Activated naive CD8-positive, alpha-beta T cell treated with anti-CD3 and anti-CD28 coated beads for 36 hours (primary cell): Measurements from ENCODE around the gene LTB4R. TPM values are rescaled to one million over a fixed set of nuclear protein-coding genes. Genes with fewer than 3 reads are reported as not detected.
A peak's percentile ranks its signal among the peaks of the same experiment; 100 is the strongest.

Source experiments
- DNase-seq: peaks from one replicate; pipeline ENCODE4 v3.0.0; 2021
- H3K27ac Mint-ChIP-seq: one replicate; pipeline ENCODE4 v1.8.0; 2022; ENCODE audit warnings: mild to moderate bottlenecking, moderate library complexity, mixed read lengths
- H3K27me3 Mint-ChIP-seq: one replicate; pipeline ENCODE4 v1.8.0; 2022; ENCODE audit warnings: mild to moderate bottlenecking, mixed read lengths
- H3K36me3 Mint-ChIP-seq: one replicate; pipeline ENCODE4 v1.8.0; 2021; ENCODE audit warnings: mild to moderate bottlenecking, mixed read lengths
- H3K4me1 Mint-ChIP-seq: one replicate; pipeline ENCODE4 v1.8.0; 2021; ENCODE audit warnings: mixed read lengths
- H3K4me3 Mint-ChIP-seq: one replicate; pipeline ENCODE4 v1.8.0; 2022; ENCODE audit warnings: mild to moderate bottlenecking, moderate library complexity, mixed read lengths
- H3K9me3 Mint-ChIP-seq: one replicate; pipeline ENCODE4 v1.8.0; 2022; ENCODE audit warnings: mixed read lengths
- total RNA-seq, 2 experiments: library from RNA; stranded (reverse); gene quantifications; one replicate each; pipeline ENCODE4 v1.2.3, GENCODE V29; 2021

LTB4R gene
- total RNA-seq, 2 experiments from 2014 or later, result 9.3 to 10.3 TPM

DNA sequence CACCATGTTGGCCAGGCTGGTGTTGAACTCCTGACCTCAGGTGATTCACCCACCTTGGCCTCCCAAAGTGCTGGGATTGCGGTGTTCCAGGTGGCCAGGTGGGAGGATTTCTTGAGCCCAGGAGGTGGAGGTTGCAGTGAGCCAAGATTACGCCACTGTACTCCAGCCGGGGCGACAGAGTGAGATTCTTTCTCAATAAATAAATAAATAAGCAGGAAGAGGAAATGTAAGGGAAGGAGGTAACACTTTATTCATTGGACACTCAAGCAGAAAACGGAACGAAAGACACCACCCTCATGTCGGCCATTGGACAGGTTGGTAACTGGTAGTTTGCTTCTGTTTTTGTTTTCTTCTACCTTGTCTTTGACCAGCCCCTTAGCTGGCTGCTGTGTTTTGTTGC, 43.7 kb downstream of the LTB4R start:
- peaks cover 27% of the 10 kb centered on the region for H3K27me3 Mint-ChIP-seq
- no peak overlapping the region for H3K4me3 Mint-ChIP-seq
- no peak overlapping the region for H3K27ac Mint-ChIP-seq
- no peak for DNase-seq
- H3K36me3 Mint-ChIP-seq, result no peaks in the 10 kb centered on the region
- no peaks in the 10 kb centered on the region for H3K4me1 Mint-ChIP-seq
- no peaks in the 10 kb centered on the region for H3K9me3 Mint-ChIP-seq

DNA sequence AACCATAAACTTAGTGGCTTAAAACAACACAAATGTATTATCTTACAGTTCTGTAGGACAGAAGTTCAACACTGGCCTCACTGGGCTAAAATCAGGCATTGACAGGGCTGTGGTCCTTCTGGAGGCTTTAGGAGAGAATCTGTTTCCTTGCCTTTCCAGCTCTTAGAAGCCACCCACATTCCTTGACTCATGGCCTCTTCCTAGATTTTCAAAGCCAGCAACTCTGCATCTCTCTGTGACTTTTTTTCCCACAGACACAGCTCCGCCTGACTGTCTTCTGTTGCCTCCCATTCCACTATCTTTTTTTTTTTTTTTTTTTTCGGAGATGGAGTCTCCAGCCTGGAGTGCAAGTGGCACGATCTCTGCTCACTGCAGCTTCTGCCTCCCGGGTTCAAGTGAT, 44.9 kb downstream of the LTB4R start:
- Mint-ChIP-seq H3K27ac (no peak overlapping the region), H3K9me3 (no peaks in the 10 kb centered on the region), H3K36me3 (no peaks in the 10 kb centered on the region), H3K4me1 (no peaks in the 10 kb centered on the region), H3K4me3 (no peak overlapping the region), H3K27me3 (peaks cover 17% of the 10 kb centered on the region)
- no peak for DNase-seq

DNA sequence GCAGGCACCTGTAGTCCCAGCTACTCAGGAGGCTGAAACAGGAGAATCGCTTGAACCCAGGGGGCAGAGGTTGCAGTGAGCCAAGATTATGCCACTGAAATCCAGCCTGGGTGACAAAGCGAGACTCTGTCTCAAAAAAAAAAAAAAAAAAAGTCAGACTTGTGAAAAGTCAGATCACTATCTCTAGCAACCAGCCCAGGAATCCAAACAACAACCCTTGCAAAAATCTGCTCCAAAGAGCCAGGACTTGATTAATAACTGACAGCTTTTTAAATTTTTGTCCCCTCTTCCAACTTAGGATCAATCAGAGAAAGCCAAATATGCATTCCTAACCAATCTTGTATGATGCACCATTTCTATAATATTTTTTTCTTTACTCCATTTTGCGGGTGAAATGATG, 49.0 kb downstream of the LTB4R start:
- Mint-ChIP-seq H3K27me3 (peaks cover 26% of the 10 kb centered on the region), H3K4me1 (peaks cover 4% of the 10 kb centered on the region), H3K36me3 (no peaks in the 10 kb centered on the region), H3K27ac (no peak overlapping the region), H3K9me3 (no peaks in the 10 kb centered on the region), H3K4me3 (no peak overlapping the region)
- no peak for DNase-seq

DNA sequence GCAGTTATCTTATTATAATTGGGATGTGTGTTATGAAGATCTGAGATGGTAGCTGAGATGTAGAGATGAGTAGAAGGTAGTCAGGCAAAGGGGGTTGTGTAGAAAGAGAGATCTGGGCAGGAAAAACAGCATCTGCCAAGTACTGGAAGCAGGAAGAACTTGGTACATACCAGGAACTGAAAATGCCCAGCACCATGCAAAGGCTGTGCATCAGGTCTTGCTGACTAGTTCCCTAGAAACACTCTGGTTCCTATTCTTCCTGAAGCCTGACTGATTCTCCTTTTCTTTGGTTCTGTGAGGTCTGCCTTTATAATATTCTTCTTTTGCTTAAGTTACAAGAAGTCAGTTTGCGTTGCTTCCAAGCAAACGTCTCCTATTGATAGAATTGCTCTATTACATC, 50.0 kb downstream of the LTB4R start:
- DNase-seq, result no peak
- Mint-ChIP-seq H3K27ac (no peak overlapping the region), H3K36me3 (no peaks in the 10 kb centered on the region), H3K4me3 (no peak overlapping the region), H3K27me3 (peaks cover 36% of the 10 kb centered on the region), H3K9me3 (no peaks in the 10 kb centered on the region), H3K4me1 (peaks cover 13% of the 10 kb centered on the region)

DNA sequence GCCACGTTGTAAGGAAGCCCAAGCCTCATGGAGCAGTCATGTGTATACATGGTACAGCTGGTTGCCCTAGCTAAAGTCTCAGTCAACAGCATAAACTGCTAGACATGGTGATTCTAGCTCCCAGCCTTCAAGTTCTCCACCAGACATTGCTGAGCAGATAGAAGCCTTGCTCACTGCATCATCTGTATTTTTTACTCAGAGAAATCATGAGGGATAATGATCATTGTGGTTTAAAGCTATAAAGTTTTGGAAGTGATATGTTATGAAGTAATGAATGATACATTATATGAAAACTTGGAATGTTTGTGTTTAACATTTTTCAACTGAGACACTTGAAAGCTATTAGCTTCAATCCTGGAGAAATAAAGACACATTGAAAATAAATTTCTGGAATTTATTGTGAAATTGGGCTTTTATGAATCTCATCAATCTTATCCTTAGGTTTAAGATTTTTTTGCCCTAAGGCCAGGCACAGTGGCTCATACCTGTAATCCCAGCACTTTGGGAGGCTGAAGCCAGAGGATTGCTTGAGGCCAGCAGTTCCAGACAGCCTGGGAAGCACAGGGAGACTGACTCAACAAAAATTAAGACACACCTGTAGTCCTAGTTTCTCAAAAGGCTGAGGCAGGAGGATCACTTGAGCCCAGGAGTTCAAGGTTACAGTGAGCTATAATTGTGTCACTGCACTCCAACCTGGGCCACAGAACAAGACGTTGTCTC, 51.1 kb downstream of the LTB4R start:
- H3K4me1 Mint-ChIP-seq, result peaks cover 19% of the 10 kb centered on the region
- H3K27ac Mint-ChIP-seq, result no peak overlapping the region
- DNase-seq, result no peak
- no peaks in the 10 kb centered on the region for H3K36me3 Mint-ChIP-seq
- H3K27me3 Mint-ChIP-seq, result peaks cover 44% of the 10 kb centered on the region
- no peaks in the 10 kb centered on the region for H3K9me3 Mint-ChIP-seq
- H3K4me3 Mint-ChIP-seq, result no peak overlapping the region

DNA sequence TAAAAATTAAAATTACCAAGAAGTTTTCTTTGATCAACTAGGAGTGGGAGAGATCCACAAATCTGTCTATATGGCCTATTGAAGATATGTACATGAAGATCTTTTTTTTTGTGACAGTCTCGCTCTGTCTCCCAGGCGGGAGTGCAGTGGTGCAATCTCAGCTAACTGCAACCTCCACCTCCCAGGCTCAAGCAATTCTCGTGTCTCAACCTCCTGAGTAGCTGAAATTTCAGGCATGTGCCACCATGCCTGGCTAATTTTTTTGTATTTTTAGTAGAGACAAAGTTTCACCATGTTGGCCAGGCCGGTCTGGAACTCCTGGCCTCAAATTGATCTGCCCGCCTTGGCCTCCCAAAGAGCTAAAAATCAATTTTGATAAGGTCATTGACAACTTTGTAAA, 52.1 kb downstream of the LTB4R start:
- Mint-ChIP-seq H3K4me1 (peaks cover 24% of the 10 kb centered on the region), H3K27me3 (peaks cover 54% of the 10 kb centered on the region), H3K36me3 (no peaks in the 10 kb centered on the region), H3K27ac (no peak overlapping the region), H3K9me3 (no peaks in the 10 kb centered on the region), H3K4me3 (no peak overlapping the region)
- DNase-seq, result no peak

DNA sequence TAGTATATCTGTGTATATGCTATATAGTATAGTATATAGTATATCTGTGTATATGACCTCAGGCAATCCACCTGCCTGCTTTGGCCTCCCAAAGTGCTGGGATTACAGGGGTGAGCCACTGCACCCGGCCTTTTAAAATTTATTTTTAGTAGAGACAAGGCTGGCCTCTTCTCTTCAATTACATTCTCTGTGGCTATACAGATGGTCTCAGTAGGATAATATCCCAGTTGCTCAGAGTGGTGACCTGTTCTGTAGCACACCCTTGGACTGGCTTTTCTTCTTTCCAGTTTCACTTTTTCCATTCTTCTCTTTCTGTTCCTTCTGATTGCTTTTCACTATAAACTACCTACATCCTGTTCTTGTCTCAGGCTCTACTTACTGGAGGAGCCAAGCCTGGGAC, 53.5 kb downstream of the LTB4R start:
- no peak for DNase-seq
- H3K9me3 Mint-ChIP-seq, result no peaks in the 10 kb centered on the region
- H3K4me3 Mint-ChIP-seq, result no peak overlapping the region
- H3K27me3 Mint-ChIP-seq, result peaks cover 61% of the 10 kb centered on the region
- peaks cover 27% of the 10 kb centered on the region for H3K4me1 Mint-ChIP-seq
- no peaks in the 10 kb centered on the region for H3K36me3 Mint-ChIP-seq
- H3K27ac Mint-ChIP-seq, result no peak overlapping the region

DNA sequence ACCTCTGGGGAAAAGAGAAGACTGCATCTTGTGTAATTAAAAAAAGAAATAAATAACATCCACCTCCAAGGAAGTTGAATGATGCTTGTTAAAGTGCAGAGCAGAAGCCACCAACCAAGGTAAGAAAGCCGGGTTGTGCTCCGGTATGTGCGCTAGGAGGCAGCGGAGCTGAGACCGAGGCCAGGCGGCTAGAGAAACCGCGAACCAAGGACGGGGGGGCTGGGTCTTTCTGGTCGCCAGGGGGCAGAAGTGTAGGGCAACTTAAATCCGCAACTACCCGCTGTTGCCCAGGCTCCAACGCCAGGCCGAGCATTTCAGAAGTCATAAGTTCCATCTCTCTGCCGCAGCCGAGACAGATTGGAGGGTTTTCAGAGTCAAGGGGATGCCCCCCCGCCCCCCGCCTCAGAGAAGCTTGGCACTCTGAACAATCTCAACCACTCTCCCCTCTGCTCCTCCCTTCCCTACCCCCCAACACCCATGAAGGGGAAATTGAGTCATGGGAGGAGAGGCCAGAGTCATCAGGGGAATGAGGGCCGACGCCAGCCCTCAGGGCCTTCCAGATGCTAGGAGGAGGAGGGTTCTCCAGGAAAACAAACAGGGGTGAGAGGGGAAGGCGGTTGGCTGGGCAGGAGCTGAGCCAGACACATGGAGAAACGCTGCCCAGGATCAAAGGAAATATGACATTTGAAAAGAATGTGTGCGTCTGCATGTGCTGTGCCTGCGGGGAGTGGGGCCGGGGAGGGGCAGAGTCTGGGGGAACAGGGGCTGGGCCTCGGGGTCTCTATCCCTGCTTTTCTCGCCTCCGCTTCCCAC, 54.5 kb downstream of the LTB4R start:
- Mint-ChIP-seq H3K36me3 (no peaks in the 10 kb centered on the region), H3K9me3 (no peaks in the 10 kb centered on the region), H3K4me3 (peak overlapping the region; percentile 67), H3K27ac (peak overlapping the region; percentile 0), H3K27me3 (peaks cover 61% of the 10 kb centered on the region), H3K4me1 (peaks cover 27% of the 10 kb centered on the region)
- DNase-seq, result peak; percentile 78

DNA sequence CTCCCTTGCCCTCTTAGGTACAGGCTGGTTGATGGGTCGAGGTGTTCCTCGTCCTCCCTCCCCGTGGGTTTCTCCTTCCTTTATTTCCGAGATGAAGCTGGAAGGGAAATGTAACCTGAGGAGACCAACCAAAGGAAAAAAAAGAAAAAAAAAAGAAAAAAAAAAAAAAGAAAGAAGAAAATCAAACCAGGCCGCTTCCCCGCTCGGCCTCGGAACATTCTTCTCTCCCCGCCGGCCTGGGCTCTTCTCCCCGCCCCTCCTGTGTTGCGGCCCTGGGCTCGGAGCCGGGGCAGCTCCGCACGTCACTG, 55.1 kb downstream of the LTB4R start:
- Mint-ChIP-seq H3K9me3 (no peaks in the 10 kb centered on the region), H3K27me3 (peaks cover 59% of the 10 kb centered on the region), H3K4me3 (peak overlapping the region; percentile 25), H3K36me3 (no peaks in the 10 kb centered on the region), H3K27ac (no peak overlapping the region), H3K4me1 (peaks cover 27% of the 10 kb centered on the region)
- DNase-seq, result no peak

DNA sequence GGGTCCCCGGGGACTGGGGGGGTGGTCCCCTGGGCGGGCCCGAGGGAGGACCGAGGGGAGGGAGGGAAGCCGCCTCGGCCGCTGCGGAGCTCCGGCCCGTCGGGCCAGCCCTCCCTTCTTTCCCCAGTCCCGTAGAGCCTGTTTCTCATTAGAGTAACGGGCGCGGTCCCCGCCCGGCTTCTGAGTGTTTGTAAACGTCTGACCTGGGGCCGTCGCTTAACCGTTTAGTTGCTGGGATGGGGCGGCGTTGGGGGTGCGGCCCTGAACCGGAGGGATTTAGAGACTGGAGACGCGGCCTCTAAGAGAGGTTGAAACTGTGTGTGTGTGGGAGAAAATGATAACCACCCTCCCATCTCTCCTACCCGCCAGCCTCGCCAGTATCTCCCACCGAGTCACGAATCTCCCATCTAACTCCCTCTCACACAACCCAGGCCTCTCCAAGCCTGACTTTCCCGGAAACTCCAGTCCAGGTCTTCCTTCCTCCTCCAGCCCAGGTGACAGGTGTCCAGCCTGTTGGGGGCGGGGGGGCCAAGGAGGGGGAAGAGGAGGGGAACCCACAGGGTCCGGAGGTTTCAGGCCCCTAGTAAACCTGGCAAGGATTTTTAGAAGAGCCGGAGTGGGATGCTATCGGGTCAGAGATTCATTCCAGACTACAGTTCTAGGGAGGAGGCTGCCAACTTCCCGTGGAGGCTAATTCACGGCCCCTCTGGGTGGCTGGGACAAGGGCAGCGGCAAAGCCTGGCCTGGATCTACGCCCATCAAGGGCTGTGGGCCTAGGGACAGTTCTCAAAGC, 55.6 kb downstream of the LTB4R start:
- Mint-ChIP-seq H3K4me1 (peaks cover 27% of the 10 kb centered on the region), H3K27me3 (peaks cover 54% of the 10 kb centered on the region), H3K27ac (no peak overlapping the region), H3K4me3 (peak overlapping the region; percentile 52), H3K36me3 (no peaks in the 10 kb centered on the region), H3K9me3 (no peaks in the 10 kb centered on the region)
- peak; percentile 43 for DNase-seq

Other genes starting within 250 kb of the LTB4R start
- not detected for gene CPNE6, start 239.9 kb upstream of the LTB4R start, total RNA-seq
- 100 to 1,000 TPM; 110 TPM for gene PCK2, start 217.2 kb upstream of the LTB4R start, total RNA-seq
- 10 to 100 TPM; 56.0 to 56.7 TPM for gene DCAF11, start 196.7 kb upstream of the LTB4R start, total RNA-seq
- 1 to 10 TPM; 1.8 to 2.6 TPM for gene NRL, start 196.6 kb upstream of the LTB4R start, total RNA-seq
- gene FITM1, start 180.8 kb upstream of the LTB4R start, total RNA-seq, result under 1 TPM in 1 of 2 experiments, not detected in 1; 0.29 TPM
- gene PSME1, start 175.3 kb upstream of the LTB4R start, total RNA-seq, result 100 to 1,000 TPM; 476 to 479 TPM
- 10 to 100 TPM; 39.1 to 40.1 TPM for gene EMC9, start 169.9 kb upstream of the LTB4R start, total RNA-seq
- gene PSME2, start 164.9 kb upstream of the LTB4R start, total RNA-seq, result 100 to 1,000 TPM; 541 to 558 TPM
- 10 to 100 TPM; 82.2 to 86.5 TPM for gene RNF31, start 164.0 kb upstream of the LTB4R start, total RNA-seq
- gene IRF9, start 150.2 kb upstream of the LTB4R start, total RNA-seq, result 100 to 1,000 TPM; 133 to 136 TPM
- gene REC8, start 139.4 kb upstream of the LTB4R start, total RNA-seq, result 10 to 100 TPM; 28.9 to 29.2 TPM
- 100 to 1,000 TPM; 152 to 161 TPM for gene IPO4, start 122.7 kb upstream of the LTB4R start, total RNA-seq
- 10 to 100 TPM; 20.7 to 22.5 TPM for gene TM9SF1, start 116.1 kb upstream of the LTB4R start, total RNA-seq
- not detected for gene TSSK4, start 105.8 kb upstream of the LTB4R start, total RNA-seq
- 10 to 100 TPM; 54.4 to 58.9 TPM for gene CHMP4A, start 98.0 kb upstream of the LTB4R start, total RNA-seq
- gene MDP1, start 95.4 kb upstream of the LTB4R start, total RNA-seq, result 10 to 100 TPM; 19.4 to 20.9 TPM
- gene NEDD8, start 79.1 kb upstream of the LTB4R start, total RNA-seq, result 100 to 1,000 TPM; 194 to 201 TPM
- gene GMPR2, start 78.6 kb upstream of the LTB4R start, total RNA-seq, result 10 to 100 TPM; 44.5 to 48.4 TPM
- 10 to 100 TPM; 68.2 to 71.1 TPM for gene TINF2, start 68.9 kb upstream of the LTB4R start, total RNA-seq
- 1 to 10 TPM; 2.6 to 3.3 TPM for gene TGM1, start 48.3 kb upstream of the LTB4R start, total RNA-seq
- gene RABGGTA, start 39.9 kb upstream of the LTB4R start, total RNA-seq, result 10 to 100 TPM; 34.5 to 36.1 TPM
- 1 to 10 TPM; 7.4 to 8.6 TPM for gene DHRS1, start 11.7 kb upstream of the LTB4R start, total RNA-seq
- 10 to 100 TPM; 40.9 to 45.0 TPM for gene NOP9, start 11.7 kb upstream of the LTB4R start, total RNA-seq
- gene CIDEB, start 3.5 kb upstream of the LTB4R start, total RNA-seq, result 1 to 10 TPM; 6.0 to 6.7 TPM
- 10 to 100 TPM; 11.5 TPM for gene LTB4R2, start 1.4 kb upstream of the LTB4R start, total RNA-seq
- gene ADCY4, start 23.6 kb downstream of the LTB4R start, total RNA-seq, result 1 to 10 TPM in 1 of 2 experiments, under 1 TPM in 1; 0.70 to 1.0 TPM
- 1 to 10 TPM; 5.4 to 6.3 TPM for gene RIPK3, start 28.5 kb downstream of the LTB4R start, total RNA-seq
- gene NFATC4, start 56.7 kb downstream of the LTB4R start, total RNA-seq, result 1 to 10 TPM in 1 of 2 experiments, under 1 TPM in 1; 0.54 to 1.1 TPM
- gene NYNRIN, start 87.5 kb downstream of the LTB4R start, total RNA-seq, result under 1 TPM; 0.08 to 0.10 TPM
- gene CBLN3, start 118.2 kb downstream of the LTB4R start, total RNA-seq, result 1 to 10 TPM; 5.5 to 6.4 TPM
- 10 to 100 TPM; 47.3 to 48.7 TPM for gene KHNYN, start 118.5 kb downstream of the LTB4R start, total RNA-seq
- gene SDR39U1, start 131.3 kb downstream of the LTB4R start, total RNA-seq, result 10 to 100 TPM; 57.8 to 59.0 TPM
- under 1 TPM; 0.25 to 0.50 TPM for gene CMA1, start 196.8 kb downstream of the LTB4R start, total RNA-seq